Body of pancreas (tissue), 4 donors: ENCODE results near the gene RSAD2.

Experiments
- CTCF ChIP-seq, 7 experiments: fragments of 450-650 bp in 4 of 7; fragments of 200-600 bp in 3 of 7; sonication (generic) in 3 of 7; IDR thresholded peaks; one replicate each; pipeline ENCODE4 v1.5.1; 2016 to 2019; ENCODE audit warnings: antibody characterized with exemption in 7 of 7
- POLR2A ChIP-seq, 3 donors: fragments of 450-650 bp; IDR thresholded peaks; one replicate each; pipeline ENCODE4 v1.6.1; 2016; ENCODE audit warnings: antibody characterized with exemption in 3 of 3, mild to moderate bottlenecking in 2 of 3

- no peak for TF ChIP-seq CTCF (IDR thresholded peaks at IDR 0.05)
- TF ChIP-seq POLR2A (IDR thresholded peaks at IDR 0.05): no peak
These were observed 1.3 kb upstream of the RSAD2 start for GRCh38 chr2:6876309-6876708.
